Upper lobe of left lung (tissue), 6 donors: ENCODE data around the gene SRA1. TPM values are rescaled to one million over a fixed set of nuclear protein-coding genes. Genes with fewer than 3 reads are reported as not detected.
A peak's percentile ranks its signal among the peaks of the same experiment; 100 is the strongest.

Source experiments
- ATAC-seq, 2 donors: fragments of 200-7000 bp; cut with Tn5 transposase; one replicate each; pipeline ENCODE4 v1.9.1; 2022; ENCODE audit warnings: mild to moderate bottlenecking in 2 of 2, moderate library complexity in 2 of 2; ENCODE audit not compliant: low FRiP score in 2 of 2
- DNase-seq, 2 donors: peaks; one replicate each; pipeline ENCODE4 v3.0.0-alpha.2; 2019 to 2020
- H3K27ac ChIP-seq, 4 donors: fragments of 200-600 bp; sonication (generic); one replicate each; pipeline ENCODE4 v1.5.1; 2016 to 2019
- H3K27me3 ChIP-seq, 4 donors: fragments of 200-600 bp; sonication (generic); one replicate each; pipeline ENCODE4 v1.5.1; 2017 to 2019
- H3K36me3 ChIP-seq, 4 donors: fragments of 200-600 bp; sonication (generic); one replicate each; pipeline ENCODE4 v1.5.1; 2016 to 2019
- H3K4me1 ChIP-seq, 4 donors: fragments of 200-600 bp; sonication (generic); one replicate each; pipeline ENCODE4 v1.5.1; 2018 to 2019
- H3K4me3 ChIP-seq, 4 donors: fragments of 200-600 bp; sonication (generic); one replicate each; pipeline ENCODE4 v1.5.1; 2017 to 2019; ENCODE audit warnings: mild to moderate bottlenecking in 2 of 4, moderate library complexity in 1 of 4
- H3K9me3 ChIP-seq, 4 donors: fragments of 200-600 bp; sonication (generic); one replicate each; pipeline ENCODE4 v1.5.1; 2018 to 2019
- CTCF ChIP-seq, 6 experiments: fragments of 450-650 bp in 4 of 6; fragments of 200-600 bp in 2 of 6; sonication (generic) in 2 of 6; IDR thresholded peaks; one replicate each; pipeline ENCODE4 v1.5.1; 2016 to 2019; ENCODE audit warnings: antibody characterized with exemption in 6 of 6
- EP300 ChIP-seq, 4 donors: sonication (generic); formaldehyde crosslinking; IDR thresholded peaks; one replicate each; pipeline ENCODE4 v1.5.1; 2017; ENCODE audit warnings: antibody characterized with exemption in 4 of 4, control low read depth in 2 of 4
- POLR2A ChIP-seq, 4 donors: fragments of 450-650 bp; IDR thresholded peaks; one replicate each; pipeline ENCODE4 v1.5.1; 2016 to 2017; ENCODE audit warnings: antibody characterized with exemption in 4 of 4, mild to moderate bottlenecking in 2 of 4
- POLR2AphosphoS5 ChIP-seq, 2 donors: sonication (generic); formaldehyde crosslinking; IDR thresholded peaks; one replicate each; pipeline ENCODE4 v1.5.1; 2017; ENCODE audit warnings: antibody characterized with exemption in 2 of 2
- WGBS, 2 donors: methylation state at CpG; one replicate each; pipeline ENCODE4 v1.1.5; 2017 to 2018; 5-methylcytosine and 5-hydroxymethylcytosine counted together
- total RNA-seq, 6 donors: library from RNA; depleted of rRNA in 4 of 6; stranded (reverse); fragments of >200 nt in 4 of 6; gene quantifications; one replicate each; pipeline versions ENCODE4 v1.1.0 to v1.2.1, GENCODE V29; 2016 to 2021
- donor health status: DM: no; HTN: no; CAD: no; lungs with moderate emphysema.
- donor health status: DM: no; HTN: yes; CAD: no; lungs with severe emphysema.

Gene SRA1
- total RNA-seq, 6 donors from 2014 or later = 23.1 to 31.6 (median 29.6) TPM

GRCh38 chr5:140546851-140547507 is 10.3 kb downstream of the SRA1 start:
- peak overlapping the region; percentile 92 to 99 (median 94) for H3K27ac ChIP-seq
- no peaks in the 10 kb centered on the region for H3K9me3 ChIP-seq
- ATAC-seq (no peak), DNase-seq (peak in 1 of 2 donors; percentile 38)
- H3K4me3 ChIP-seq = peak overlapping the region in 3 of 4 donors; percentile 51 to 66 (median 58)
- peaks cover 13 to 60% (median 38%) of the 10 kb centered on the region in 4 donors for H3K36me3 ChIP-seq
- TF ChIP-seq EP300 (IDR thresholded peaks at IDR 0.05) = no peak
- no peak for TF ChIP-seq POLR2AphosphoS5 (IDR thresholded peaks at IDR 0.05)
- no peak for TF ChIP-seq POLR2A (IDR thresholded peaks at IDR 0.05)
- TF ChIP-seq CTCF (IDR thresholded peaks at IDR 0.05) = no peak
- WGBS, 2 donors = 58 to 61% methylated on average over 9 to 13 of the region's 13 CpGs
- peaks cover 34 to 42% (median 38%) of the 10 kb centered on the region in 4 donors for H3K4me1 ChIP-seq
- H3K27me3 ChIP-seq = no peaks in the 10 kb centered on the region

GRCh38 chr5:140545606-140546005 is 11.7 kb downstream of the SRA1 start:
- no peak for DNase-seq
- ATAC-seq = no peak
- 96 to 99% methylated on average over 10 of the region's 10 CpGs for WGBS, 2 donors
- TF ChIP-seq EP300 (IDR thresholded peaks at IDR 0.05) = no peak
- no peak for TF ChIP-seq CTCF (IDR thresholded peaks at IDR 0.05)
- TF ChIP-seq POLR2A (IDR thresholded peaks at IDR 0.05) = no peak
- TF ChIP-seq POLR2AphosphoS5 (IDR thresholded peaks at IDR 0.05) = no peak
- Histone ChIP-seq H3K36me3 (peaks cover 4 to 60% (median 33%) of the 10 kb centered on the region in 4 donors), H3K9me3 (no peaks in the 10 kb centered on the region), H3K27me3 (no peaks in the 10 kb centered on the region), H3K27ac (peak overlapping the region in 1 of 4 donors; percentile 35), H3K4me1 (peaks cover 34 to 48% (median 40%) of the 10 kb centered on the region in 4 donors), H3K4me3 (no peak overlapping the region)

GRCh38 chr5:140544986-140545385 is 12.3 kb downstream of the SRA1 start:
- WGBS, 2 donors = 94 to 97% methylated on average over 7 of the region's 7 CpGs
- Histone ChIP-seq H3K36me3 (peaks cover 6 to 60% (median 31%) of the 10 kb centered on the region in 4 donors), H3K27ac (no peak overlapping the region), H3K9me3 (no peaks in the 10 kb centered on the region), H3K4me3 (no peak overlapping the region), H3K27me3 (no peaks in the 10 kb centered on the region), H3K4me1 (peaks cover 30 to 44% (median 35%) of the 10 kb centered on the region in 4 donors)
- ATAC-seq = no peak
- TF ChIP-seq POLR2A (IDR thresholded peaks at IDR 0.05) = no peak
- no peak for TF ChIP-seq POLR2AphosphoS5 (IDR thresholded peaks at IDR 0.05)
- TF ChIP-seq CTCF (IDR thresholded peaks at IDR 0.05) = no peak
- no peak for TF ChIP-seq EP300 (IDR thresholded peaks at IDR 0.05)
- DNase-seq = no peak

GRCh38 chr5:140542972-140543371 is 14.3 kb downstream of the SRA1 start:
- ATAC-seq (no peak), DNase-seq (no peak)
- no peaks in the 10 kb centered on the region for H3K9me3 ChIP-seq
- 91 to 92% methylated on average over 5 of the region's 5 CpGs for WGBS, 2 donors
- peaks cover 22 to 70% (median 36%) of the 10 kb centered on the region in 4 donors for H3K36me3 ChIP-seq
- H3K4me1 ChIP-seq = peaks cover 10 to 24% (median 15%) of the 10 kb centered on the region in 4 donors
- no peak overlapping the region for H3K4me3 ChIP-seq
- H3K27ac ChIP-seq = no peak overlapping the region
- no peaks in the 10 kb centered on the region for H3K27me3 ChIP-seq
- TF ChIP-seq POLR2A (IDR thresholded peaks at IDR 0.05) (no peak), EP300 (IDR thresholded peaks at IDR 0.05) (no peak)

GRCh38 chr5:140540227-140540626 is 17.0 kb downstream of the SRA1 start:
- ATAC-seq = no peak
- no peak for TF ChIP-seq CTCF (IDR thresholded peaks at IDR 0.05)
- TF ChIP-seq POLR2A (IDR thresholded peaks at IDR 0.05) = no peak
- no peak for TF ChIP-seq POLR2AphosphoS5 (IDR thresholded peaks at IDR 0.05)
- TF ChIP-seq EP300 (IDR thresholded peaks at IDR 0.05) = no peak
- H3K9me3 ChIP-seq = no peaks in the 10 kb centered on the region
- H3K36me3 ChIP-seq = peaks cover 23 to 97% (median 55%) of the 10 kb centered on the region in 4 donors
- no peak overlapping the region for H3K27ac ChIP-seq
- no peaks in the 10 kb centered on the region for H3K27me3 ChIP-seq
- WGBS, 2 donors = 100% methylated on average over 1 of the region's 1 CpG
- peaks cover 0 to 9% (median 0%) of the 10 kb centered on the region in 4 donors for H3K4me1 ChIP-seq
- H3K4me3 ChIP-seq = no peak overlapping the region
- DNase-seq = no peak
